D341Med (cell line): ENCODE data around the gene RAB7A.

Experiments
- DNase-seq: peaks from one replicate; pipeline ENCODE4 v3.0.0; 2012; ENCODE audit warnings: low spot score

Gene RAB7A

GRCh38 chr3:128726023-128727016 is at the start of gene RAB7A:
RAB7A (plus strand) TSS chr3:128726183; CDS start chr3:128795368, 69,185 bp downstream.
- peak; percentile 98 for DNase-seq

GRCh38 chr3:128679338-128679737 is 46.6 kb upstream of the RAB7A start:
- DNase-seq, result no peak

GRCh38 chr3:128680603-128681368 is 45.2 kb upstream of the RAB7A start:
- peak; percentile 97 for DNase-seq

- no peak for DNase-seq
These were observed 44.6 kb upstream of the RAB7A start for GRCh38 chr3:128681369-128681829.

- DNase-seq, result no peak
These were observed 42.0 kb upstream of the RAB7A start for GRCh38 chr3:128683957-128684356.

- no peak for DNase-seq
These were observed 40.8 kb upstream of the RAB7A start for GRCh38 chr3:128684986-128685726.

- DNase-seq, result no peak
These were observed 39.5 kb upstream of the RAB7A start for GRCh38 chr3:128686465-128686864.

GRCh38 chr3:128689060-128689459 is 36.9 kb upstream of the RAB7A start:
- no peak for DNase-seq

- no peak for DNase-seq
These were observed 32.3 kb upstream of the RAB7A start for GRCh38 chr3:128693696-128694095.

GRCh38 chr3:128697341-128697740 is 28.6 kb upstream of the RAB7A start:
- no peak for DNase-seq

- DNase-seq, result peak; percentile 42
These were observed 27.6 kb upstream of the RAB7A start for GRCh38 chr3:128698211-128699047.

GRCh38 chr3:128701342-128702212 is 24.4 kb upstream of the RAB7A start:
- DNase-seq, result no peak

GRCh38 chr3:128702391-128702790 is 23.6 kb upstream of the RAB7A start:
- DNase-seq, result no peak

- DNase-seq, result no peak
These were observed 22.4 kb upstream of the RAB7A start for GRCh38 chr3:128703561-128703960.

GRCh38 chr3:128706086-128706615 is 19.8 kb upstream of the RAB7A start:
- no peak for DNase-seq

GRCh38 chr3:128707928-128708494 is 18.0 kb upstream of the RAB7A start:
- DNase-seq, result no peak

GRCh38 chr3:128709038-128709437 is 16.9 kb upstream of the RAB7A start:
- DNase-seq, result no peak

GRCh38 chr3:128709506-128710210 is 16.3 kb upstream of the RAB7A start:
- no peak for DNase-seq
